ENCODE results near the gene SBK1.
"Not testable (repeated sequence)": the region's sequence is repeated elsewhere in the genome, so short reads cannot be mapped to it uniquely, and the experiment has no call there.

Gene SBK1

GRCh38 chr16:28326881-28327610 lies 34.7 kb downstream of the SBK1 start:
- ATAC-seq (ENCODE audit: insufficient read depth, low read depth) (peak; percentile 82), DNase-seq (peak; percentile 52)
- Histone ChIP-seq H3K79me2 (ENCODE audit: insufficient read depth, low read length) (no peaks in the 10 kb centered on the region), H3K4me3 (ENCODE audit: low read depth in 1 of 2, low read length in 2 of 2) (no peak overlapping the region), H4K20me1 (ENCODE audit: insufficient read depth, low read length) (no peaks in the 10 kb centered on the region), H2AFZ (ENCODE audit: low read depth, low read length) (no peak overlapping the region), H3K4me2 (ENCODE audit: insufficient read depth, low read length) (no peak overlapping the region), H3K36me3 (ENCODE audit: insufficient read depth, low read length) (no peaks in the 10 kb centered on the region), H3K4me1 (ENCODE audit: insufficient read depth, low read length) (no peaks in the 10 kb centered on the region), H3K27ac (ENCODE audit: low read length) (no peak overlapping the region), H3K9ac (ENCODE audit: low read depth, low read length) (no peak overlapping the region), H3K27me3 (ENCODE audit: insufficient read depth, low read length, poor library complexity) (no peaks in the 10 kb centered on the region), H3K9me3 (ENCODE audit: insufficient read depth, low read length, severe bottlenecking) (no peaks in the 10 kb centered on the region)
- TF ChIP-seq EZH2 (IDR thresholded peaks at IDR 0.05; ENCODE audit: borderline replicate concordance, low read depth, low read length, severe bottlenecking) = no peak
- peak; percentile 82 for TF ChIP-seq CTCF (IDR thresholded peaks at IDR 0.05; ENCODE audit: borderline replicate concordance, extremely low read depth, low read length, poor library complexity, severe bottlenecking)

GRCh38 chr16:28330232-28330631 lies 37.9 kb downstream of the SBK1 start:
- H3K4me3 ChIP-seq (ENCODE audit: low read depth in 1 of 2, low read length in 2 of 2); DNase-seq; H3K4me1 ChIP-seq (ENCODE audit: insufficient read depth, low read length); H3K27ac ChIP-seq (ENCODE audit: low read length); H3K27me3 ChIP-seq (ENCODE audit: insufficient read depth, low read length, poor library complexity); H3K79me2 ChIP-seq (ENCODE audit: insufficient read depth, low read length); H3K36me3 ChIP-seq (ENCODE audit: insufficient read depth, low read length); H4K20me1 ChIP-seq (ENCODE audit: insufficient read depth, low read length); H3K4me2 ChIP-seq (ENCODE audit: insufficient read depth, low read length); H3K9ac ChIP-seq (ENCODE audit: low read depth, low read length); H2AFZ ChIP-seq (ENCODE audit: low read depth, low read length); H3K9me3 ChIP-seq (ENCODE audit: insufficient read depth, low read length, severe bottlenecking): not testable (repeated sequence)
- ATAC-seq (ENCODE audit: insufficient read depth, low read depth) = peak; percentile 58

- not testable (repeated sequence) for H2AFZ ChIP-seq (ENCODE audit: low read depth, low read length); H3K27ac ChIP-seq (ENCODE audit: low read length); H3K4me1 ChIP-seq (ENCODE audit: insufficient read depth, low read length); ATAC-seq (ENCODE audit: insufficient read depth, low read depth); H3K9me3 ChIP-seq (ENCODE audit: insufficient read depth, low read length, severe bottlenecking); H3K79me2 ChIP-seq (ENCODE audit: insufficient read depth, low read length); H3K36me3 ChIP-seq (ENCODE audit: insufficient read depth, low read length); H3K4me2 ChIP-seq (ENCODE audit: insufficient read depth, low read length); H4K20me1 ChIP-seq (ENCODE audit: insufficient read depth, low read length); DNase-seq; H3K4me3 ChIP-seq (ENCODE audit: low read depth in 1 of 2, low read length in 2 of 2); H3K9ac ChIP-seq (ENCODE audit: low read depth, low read length); H3K27me3 ChIP-seq (ENCODE audit: insufficient read depth, low read length, poor library complexity)
These were observed 38.7 kb downstream of the SBK1 start for GRCh38 chr16:28330981-28331380.

GRCh38 chr16:28332632-28333031 lies 40.3 kb downstream of the SBK1 start:
- not testable (repeated sequence) for H3K4me2 ChIP-seq (ENCODE audit: insufficient read depth, low read length); H3K36me3 ChIP-seq (ENCODE audit: insufficient read depth, low read length); H3K9me3 ChIP-seq (ENCODE audit: insufficient read depth, low read length, severe bottlenecking); H3K4me1 ChIP-seq (ENCODE audit: insufficient read depth, low read length); H3K79me2 ChIP-seq (ENCODE audit: insufficient read depth, low read length); ATAC-seq (ENCODE audit: insufficient read depth, low read depth); H2AFZ ChIP-seq (ENCODE audit: low read depth, low read length); DNase-seq; H3K27ac ChIP-seq (ENCODE audit: low read length); H3K9ac ChIP-seq (ENCODE audit: low read depth, low read length); H4K20me1 ChIP-seq (ENCODE audit: insufficient read depth, low read length); H3K4me3 ChIP-seq (ENCODE audit: low read depth in 1 of 2, low read length in 2 of 2); H3K27me3 ChIP-seq (ENCODE audit: insufficient read depth, low read length, poor library complexity)

GRCh38 chr16:28335678-28336077 lies 43.4 kb downstream of the SBK1 start:
- not testable (repeated sequence) for H3K79me2 ChIP-seq (ENCODE audit: insufficient read depth, low read length); H3K27ac ChIP-seq (ENCODE audit: low read length); DNase-seq; H3K36me3 ChIP-seq (ENCODE audit: insufficient read depth, low read length); H3K4me1 ChIP-seq (ENCODE audit: insufficient read depth, low read length); ATAC-seq (ENCODE audit: insufficient read depth, low read depth); H4K20me1 ChIP-seq (ENCODE audit: insufficient read depth, low read length); H2AFZ ChIP-seq (ENCODE audit: low read depth, low read length); H3K27me3 ChIP-seq (ENCODE audit: insufficient read depth, low read length, poor library complexity); H3K4me3 ChIP-seq (ENCODE audit: low read depth in 1 of 2, low read length in 2 of 2); H3K9me3 ChIP-seq (ENCODE audit: insufficient read depth, low read length, severe bottlenecking); H3K9ac ChIP-seq (ENCODE audit: low read depth, low read length); H3K4me2 ChIP-seq (ENCODE audit: insufficient read depth, low read length)

- not testable (repeated sequence) for H2AFZ ChIP-seq (ENCODE audit: low read depth, low read length); H3K27ac ChIP-seq (ENCODE audit: low read length); H3K9ac ChIP-seq (ENCODE audit: low read depth, low read length); ATAC-seq (ENCODE audit: insufficient read depth, low read depth); H4K20me1 ChIP-seq (ENCODE audit: insufficient read depth, low read length); H3K36me3 ChIP-seq (ENCODE audit: insufficient read depth, low read length); H3K4me3 ChIP-seq (ENCODE audit: low read depth in 1 of 2, low read length in 2 of 2); H3K79me2 ChIP-seq (ENCODE audit: insufficient read depth, low read length); H3K9me3 ChIP-seq (ENCODE audit: insufficient read depth, low read length, severe bottlenecking); H3K4me1 ChIP-seq (ENCODE audit: insufficient read depth, low read length); H3K27me3 ChIP-seq (ENCODE audit: insufficient read depth, low read length, poor library complexity); DNase-seq; H3K4me2 ChIP-seq (ENCODE audit: insufficient read depth, low read length)
These were observed 44.8 kb downstream of the SBK1 start for GRCh38 chr16:28336940-28337710.

DNA sequence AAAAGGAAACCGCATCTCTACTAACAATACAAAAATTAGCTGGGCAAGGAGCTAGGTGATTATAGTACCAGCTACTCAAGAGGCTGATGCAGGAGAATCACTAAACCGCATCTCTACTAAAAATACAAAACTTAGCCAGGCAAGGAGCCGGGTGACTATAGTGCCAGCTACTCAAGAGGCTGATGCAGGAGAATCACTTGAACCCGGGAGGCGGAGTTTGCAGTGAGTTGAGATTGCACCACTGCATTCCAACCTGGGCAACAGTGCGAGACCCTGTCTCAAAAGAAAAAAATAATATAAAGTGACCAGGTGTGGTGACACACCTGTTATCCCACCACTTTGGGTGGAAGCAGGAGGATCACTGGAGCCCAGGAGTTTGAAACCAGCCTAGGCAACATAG lies 45.9 kb downstream of the SBK1 start:
- H4K20me1 ChIP-seq (ENCODE audit: insufficient read depth, low read length); H3K27ac ChIP-seq (ENCODE audit: low read length); H3K27me3 ChIP-seq (ENCODE audit: insufficient read depth, low read length, poor library complexity); H3K79me2 ChIP-seq (ENCODE audit: insufficient read depth, low read length); H3K4me3 ChIP-seq (ENCODE audit: low read depth in 1 of 2, low read length in 2 of 2); H3K9ac ChIP-seq (ENCODE audit: low read depth, low read length); H3K4me2 ChIP-seq (ENCODE audit: insufficient read depth, low read length); ATAC-seq (ENCODE audit: insufficient read depth, low read depth); H3K36me3 ChIP-seq (ENCODE audit: insufficient read depth, low read length); H2AFZ ChIP-seq (ENCODE audit: low read depth, low read length); H3K9me3 ChIP-seq (ENCODE audit: insufficient read depth, low read length, severe bottlenecking); H3K4me1 ChIP-seq (ENCODE audit: insufficient read depth, low read length); DNase-seq: not testable (repeated sequence)

Measured in DND-41 (cell line).